Bone marrow (tissue), 2 donors: ENCODE data around the gene EMILIN3.

Experiments
- DNase-seq, 2 donors: peaks; one replicate each; lab custom pipeline; 2025; lab: John Stamatoyannopoulos, UW

The EMILIN3 gene

GRCh38 chr20:41366546-41367392 is at the start of gene EMILIN3:
Gene EMILIN3, minus strand, starts transcription at chr20:41366818. Its CDS starts 184 bp downstream, at chr20:41366634.
- DNase-seq: no peak

- no peak for DNase-seq
Measured at GRCh38 chr20:41415191-41415590, 48.6 kb upstream of the EMILIN3 start.

GRCh38 chr20:41413169-41413568 is 46.6 kb upstream of the EMILIN3 start:
- DNase-seq: no peak

- no peak for DNase-seq
Measured at GRCh38 chr20:41412324-41413120, 45.9 kb upstream of the EMILIN3 start.

- peak in 1 of 2 donors; percentile 4 for DNase-seq
Measured at GRCh38 chr20:41411391-41411847, 44.8 kb upstream of the EMILIN3 start.

GRCh38 chr20:41408986-41409385 is 42.4 kb upstream of the EMILIN3 start:
- peak in 1 of 2 donors; percentile 71 for DNase-seq

- DNase-seq: peak in 1 of 2 donors; percentile 33
Measured at GRCh38 chr20:41408156-41408794, 41.7 kb upstream of the EMILIN3 start.

GRCh38 chr20:41407607-41408006 is 41.0 kb upstream of the EMILIN3 start:
- DNase-seq: no peak

- DNase-seq: no peak
Measured at GRCh38 chr20:41406896-41407444, 40.4 kb upstream of the EMILIN3 start.

- DNase-seq: no peak
Measured at GRCh38 chr20:41406353-41406752, 39.7 kb upstream of the EMILIN3 start.

GRCh38 chr20:41405436-41405835 is 38.8 kb upstream of the EMILIN3 start:
- no peak for DNase-seq

GRCh38 chr20:41403604-41404003 is 37.0 kb upstream of the EMILIN3 start:
- DNase-seq: no peak

- no peak for DNase-seq
Measured at GRCh38 chr20:41398408-41398807, 31.8 kb upstream of the EMILIN3 start.

- no peak for DNase-seq
Measured at GRCh38 chr20:41395667-41396664, 29.3 kb upstream of the EMILIN3 start.

- DNase-seq: no peak
Measured at GRCh38 chr20:41394931-41395666, 28.5 kb upstream of the EMILIN3 start.

- DNase-seq: no peak
Measured at GRCh38 chr20:41394081-41394480, 27.5 kb upstream of the EMILIN3 start.

- DNase-seq: no peak
Measured at GRCh38 chr20:41393705-41394066, 27.1 kb upstream of the EMILIN3 start.

GRCh38 chr20:41392871-41393704 is 26.5 kb upstream of the EMILIN3 start:
- DNase-seq: no peak

- no peak for DNase-seq
Measured at GRCh38 chr20:41392295-41392694, 25.7 kb upstream of the EMILIN3 start.
